ENCODE measurements around the gene COL15A1.

GRCh38 chr9:99011161-99011709 is 67.5 kb downstream of the COL15A1 start:
- TF ChIP-seq CTCF (IDR thresholded peaks at IDR 0.05; ENCODE audit: low read depth, low read length, poor library complexity, severe bottlenecking) (no peak), EZH2phosphoT487 (IDR thresholded peaks at IDR 0.05; ENCODE audit: borderline replicate concordance, low read length) (no peak)
